ENCODE results near the gene BICD1.

- no peak for TF ChIP-seq CTCF (conservative IDR thresholded peaks at IDR 0.05 in 1 of 2, IDR thresholded peaks at IDR 0.05 in 1 of 2; ENCODE audit: low read depth in 1 of 2, low read length in 2 of 2)
- no peak for TF ChIP-seq EZH2 (IDR thresholded peaks at IDR 0.05; ENCODE audit: low read length, missing control alignments)
Observed at GRCh38 chr12:32270818-32271710, 164.4 kb downstream of the BICD1 start.
